ENCODE data around the gene IL6R.

DNA sequence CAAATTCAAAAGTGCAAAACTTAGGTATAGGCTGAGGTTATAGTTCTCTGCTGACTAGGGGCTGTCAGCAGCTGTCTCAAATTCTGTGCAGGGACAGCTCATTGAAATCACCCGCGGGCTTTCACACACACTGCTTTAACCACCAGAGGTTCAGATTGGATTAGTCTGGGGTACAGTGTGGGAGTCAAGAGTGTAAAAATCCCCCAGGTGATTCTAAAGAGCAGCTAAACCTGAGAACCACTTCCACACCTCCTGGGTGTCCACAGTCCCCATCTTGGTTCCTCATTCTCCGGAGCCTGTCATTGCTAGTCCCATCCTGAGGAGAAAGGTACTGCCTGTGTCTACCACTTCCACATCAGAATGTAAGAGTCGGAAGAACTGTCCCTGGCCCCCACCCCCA is 87.0 kb downstream of the IL6R start:
- TF ChIP-seq POLR2A (IDR thresholded peaks at IDR 0.05) (no peak), POLR2AphosphoS5 (IDR thresholded peaks at IDR 0.05) (no peak)
- TF ChIP-seq, protein P1, sequence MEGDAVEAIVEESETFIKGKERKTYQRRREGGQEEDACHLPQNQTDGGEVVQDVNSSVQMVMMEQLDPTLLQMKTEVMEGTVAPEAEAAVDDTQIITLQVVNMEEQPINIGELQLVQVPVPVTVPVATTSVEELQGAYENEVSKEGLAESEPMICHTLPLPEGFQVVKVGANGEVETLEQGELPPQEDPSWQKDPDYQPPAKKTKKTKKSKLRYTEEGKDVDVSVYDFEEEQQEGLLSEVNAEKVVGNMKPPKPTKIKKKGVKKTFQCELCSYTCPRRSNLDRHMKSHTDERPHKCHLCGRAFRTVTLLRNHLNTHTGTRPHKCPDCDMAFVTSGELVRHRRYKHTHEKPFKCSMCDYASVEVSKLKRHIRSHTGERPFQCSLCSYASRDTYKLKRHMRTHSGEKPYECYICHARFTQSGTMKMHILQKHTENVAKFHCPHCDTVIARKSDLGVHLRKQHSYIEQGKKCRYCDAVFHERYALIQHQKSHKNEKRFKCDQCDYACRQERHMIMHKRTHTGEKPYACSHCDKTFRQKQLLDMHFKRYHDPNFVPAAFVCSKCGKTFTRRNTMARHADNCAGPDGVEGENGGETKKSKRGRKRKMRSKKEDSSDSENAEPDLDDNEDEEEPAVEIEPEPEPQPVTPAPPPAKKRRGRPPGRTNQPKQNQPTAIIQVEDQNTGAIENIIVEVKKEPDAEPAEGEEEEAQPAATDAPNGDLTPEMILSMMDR (IDR thresholded peaks at IDR 0.05): no peak
